GM19467 (cell line): Measurements from ENCODE around the gene HERPUD1.

ENCODE experiments used
- ATAC-seq: cut with Tn5 transposase; IDR thresholded peaks from one replicate; pipeline ENCODE4 v1.9.1; 2021; ENCODE audit warnings: mild to moderate bottlenecking, moderate library complexity; ENCODE audit not compliant: unreplicated experiment

Gene HERPUD1

GRCh38 chr16:56910654-56911539, 21.0 kb upstream of the HERPUD1 start:
- ATAC-seq = no peak

DNA sequence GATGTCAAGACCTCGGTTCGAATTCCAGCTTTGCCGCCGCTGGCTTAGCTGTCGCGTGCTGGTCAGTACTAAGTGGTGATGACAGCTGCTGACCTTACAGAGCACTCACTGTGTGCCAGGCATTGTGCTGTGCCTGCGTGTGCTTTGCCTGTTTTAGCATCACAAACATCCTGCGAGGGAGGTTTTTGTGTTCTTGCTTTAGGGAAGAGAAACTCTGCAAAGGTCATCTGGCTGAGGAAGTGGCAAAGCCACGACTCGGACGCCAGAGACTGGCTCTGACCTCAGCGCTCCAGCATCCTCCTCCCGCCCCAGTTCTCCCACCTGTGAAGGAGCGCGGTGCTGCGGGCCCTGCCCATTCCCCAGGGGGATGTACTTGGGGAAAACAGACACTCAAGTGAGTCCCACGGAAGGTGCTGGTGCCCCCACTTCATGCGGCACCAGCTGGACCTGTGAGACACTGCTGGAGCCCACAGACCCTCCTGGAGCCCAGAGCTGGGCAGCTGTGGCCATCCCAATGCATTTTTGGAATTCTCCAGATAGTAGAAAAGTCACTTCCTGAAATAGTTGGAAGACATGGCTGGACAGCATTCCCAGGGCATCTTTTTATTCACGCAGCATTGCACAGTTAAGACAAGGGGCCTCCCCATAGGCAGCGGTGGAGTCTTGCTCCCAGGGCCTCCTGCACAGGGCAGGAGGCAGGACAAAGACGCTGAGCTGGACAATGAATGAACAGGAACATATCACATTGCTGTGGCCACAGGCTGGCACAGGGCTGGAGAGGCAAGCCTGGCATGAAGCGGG, 20.0 kb upstream of the HERPUD1 start:
- ATAC-seq = peak; percentile 63

DNA sequence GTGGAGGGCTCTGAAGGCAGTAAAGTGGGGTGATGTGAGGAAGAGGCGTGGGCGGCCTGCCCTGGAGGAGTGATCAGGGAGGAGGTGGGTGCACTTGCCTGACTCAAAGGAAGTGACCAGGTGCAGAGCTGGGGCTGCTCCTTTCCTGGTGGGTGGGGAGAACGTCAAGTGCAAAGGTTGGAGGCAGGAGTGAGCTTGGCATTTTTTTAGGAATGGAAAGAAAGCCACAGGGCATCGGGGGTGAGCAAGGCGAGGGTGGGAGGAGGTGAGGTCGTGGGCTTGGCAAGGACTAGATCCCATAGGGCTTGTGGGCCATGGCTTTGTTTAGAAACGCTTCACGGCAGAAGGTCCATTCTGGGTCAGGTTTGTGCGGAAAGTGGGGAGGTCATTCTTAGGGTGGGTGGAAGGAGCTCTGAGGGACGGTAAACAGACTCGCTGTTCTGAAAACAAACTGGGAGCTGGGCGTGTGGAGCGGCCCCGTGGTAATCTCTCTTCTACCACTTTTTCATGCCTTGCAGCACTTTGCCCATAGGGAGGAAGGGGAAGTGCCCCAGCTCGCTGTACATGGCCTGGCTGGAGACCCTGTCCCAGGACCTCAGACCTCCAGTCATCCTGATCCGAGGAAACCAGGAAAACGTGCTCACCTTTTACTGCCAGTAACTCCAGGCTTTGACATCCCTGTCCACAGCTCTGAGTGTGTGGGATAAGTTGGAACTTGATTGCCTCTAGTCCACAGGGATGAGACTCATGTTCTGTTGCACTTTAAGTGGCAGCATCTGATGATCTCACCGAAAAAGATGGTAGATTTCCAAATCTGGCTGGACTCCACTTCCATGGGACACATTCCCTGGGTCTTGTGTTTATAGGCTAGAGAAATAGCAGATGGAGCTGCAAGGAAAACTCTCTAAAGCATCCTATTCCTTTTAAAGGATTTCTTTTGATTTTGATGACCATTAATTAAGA, 18.9 kb upstream of the HERPUD1 start:
- no peak for ATAC-seq

GRCh38 chr16:56914896-56915295, 17.0 kb upstream of the HERPUD1 start:
- no peak for ATAC-seq

GRCh38 chr16:56915336-56916119, 16.4 kb upstream of the HERPUD1 start:
- no peak for ATAC-seq

DNA sequence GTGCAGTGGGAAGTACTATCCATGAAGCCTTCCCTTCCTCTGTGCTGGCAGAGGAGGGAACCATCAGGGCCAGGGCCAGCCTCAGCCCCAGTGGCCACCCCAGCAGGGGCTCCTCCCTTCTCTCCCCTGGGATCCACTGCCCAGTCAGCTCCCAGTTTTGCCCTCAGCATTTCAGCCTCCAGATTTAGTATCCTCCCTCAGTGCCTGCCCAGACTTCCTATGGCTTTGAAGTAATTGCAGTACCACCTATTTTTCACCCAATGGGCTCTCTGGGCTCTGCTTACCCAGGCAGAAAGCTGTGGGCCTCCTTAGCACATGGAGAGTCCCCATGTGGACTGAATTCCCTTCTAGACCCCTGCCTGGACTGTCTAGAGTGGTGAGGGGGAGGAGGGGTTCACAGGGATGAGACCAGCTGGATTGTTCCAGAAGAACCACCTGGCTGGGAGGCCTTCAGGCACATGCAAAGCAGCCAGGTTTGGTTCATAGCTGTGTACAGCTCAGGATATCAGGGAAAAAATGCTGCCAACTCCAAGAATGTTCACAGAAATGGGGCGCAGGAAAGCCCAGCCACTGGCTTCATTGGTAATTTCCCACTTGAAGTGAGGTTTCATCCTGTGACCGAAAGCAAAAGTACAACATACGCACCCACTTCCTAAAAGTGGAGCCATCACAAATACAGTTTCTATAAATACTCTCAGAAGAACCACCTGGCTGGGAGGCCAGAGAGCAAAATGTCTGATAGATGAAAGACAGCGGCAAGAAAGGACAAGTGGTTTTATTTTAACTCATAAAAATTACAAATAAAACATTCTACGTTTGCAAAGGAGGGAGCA, 15.2 kb upstream of the HERPUD1 start:
- peak; percentile 57 for ATAC-seq

- no peak for ATAC-seq
These were observed 13.4 kb upstream of the HERPUD1 start for GRCh38 chr16:56918467-56919012.

- no peak for ATAC-seq
These were observed 12.7 kb upstream of the HERPUD1 start for GRCh38 chr16:56919099-56919800.

DNA sequence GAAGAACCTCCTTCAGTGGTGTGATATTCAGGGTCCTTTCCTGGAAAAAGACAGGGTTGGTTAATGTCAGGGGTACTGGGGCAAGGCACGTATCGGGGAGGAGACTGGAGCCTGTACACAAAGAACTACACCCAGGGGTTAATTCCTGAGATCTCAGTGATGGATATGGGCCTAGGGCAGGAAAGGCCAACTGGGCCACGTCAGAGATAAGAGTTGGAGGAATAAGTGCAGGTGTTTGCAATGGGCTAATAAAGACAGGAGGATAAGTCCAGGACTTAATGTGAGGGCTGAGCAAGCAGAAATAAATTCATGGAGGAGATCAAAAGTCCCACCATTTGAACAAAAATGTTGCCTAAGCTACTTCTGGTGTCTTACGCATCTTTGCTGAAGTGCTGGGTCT, 10.4 kb upstream of the HERPUD1 start:
- ATAC-seq = no peak

GRCh38 chr16:56923481-56924091, 8.4 kb upstream of the HERPUD1 start:
- no peak for ATAC-seq

- ATAC-seq = no peak
These were observed 4.5 kb upstream of the HERPUD1 start for GRCh38 chr16:56927471-56927870.

- ATAC-seq = no peak
These were observed 2.3 kb upstream of the HERPUD1 start for GRCh38 chr16:56929639-56930038.

DNA sequence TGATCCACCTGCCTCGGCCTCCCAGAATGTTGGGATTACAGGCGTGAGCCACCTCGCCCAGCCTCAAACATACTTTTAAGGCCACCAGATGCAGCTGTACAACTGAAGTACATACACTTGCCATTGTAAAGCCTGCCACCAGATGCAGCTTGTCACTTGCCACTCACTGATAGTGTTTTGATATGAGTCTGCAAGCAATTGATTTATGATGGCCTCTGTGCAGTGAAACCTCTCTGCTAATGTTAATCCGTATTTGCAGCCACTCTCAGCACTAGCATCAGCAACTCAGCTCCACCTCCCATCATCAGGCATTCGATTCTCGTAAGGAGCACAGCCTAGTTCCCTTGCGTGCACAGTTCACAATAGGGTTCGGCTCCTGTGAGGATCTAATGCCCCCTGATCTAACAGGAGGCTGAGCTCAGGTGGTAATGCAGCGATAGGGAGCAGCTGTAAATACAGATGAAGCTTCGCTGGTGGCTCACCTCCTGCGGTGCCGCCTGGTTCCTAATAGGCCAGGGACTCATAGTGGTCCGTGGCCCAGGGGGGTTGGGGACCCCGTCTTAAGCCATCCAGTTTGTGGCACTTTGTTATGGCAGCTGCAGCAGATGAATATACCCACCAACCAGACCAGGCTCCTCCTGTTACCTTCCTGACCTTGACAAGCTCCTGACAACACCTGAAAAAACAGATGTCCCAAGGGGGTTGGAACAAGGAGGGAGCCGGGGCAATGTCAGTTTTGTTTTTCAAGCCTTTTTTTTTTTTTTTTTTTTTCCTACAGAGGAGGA, 1.3 kb upstream of the HERPUD1 start:
- ATAC-seq = no peak

GRCh38 chr16:56931271-56931891, 561 bp upstream of the HERPUD1 start:
- ATAC-seq = peak; percentile 24

DNA sequence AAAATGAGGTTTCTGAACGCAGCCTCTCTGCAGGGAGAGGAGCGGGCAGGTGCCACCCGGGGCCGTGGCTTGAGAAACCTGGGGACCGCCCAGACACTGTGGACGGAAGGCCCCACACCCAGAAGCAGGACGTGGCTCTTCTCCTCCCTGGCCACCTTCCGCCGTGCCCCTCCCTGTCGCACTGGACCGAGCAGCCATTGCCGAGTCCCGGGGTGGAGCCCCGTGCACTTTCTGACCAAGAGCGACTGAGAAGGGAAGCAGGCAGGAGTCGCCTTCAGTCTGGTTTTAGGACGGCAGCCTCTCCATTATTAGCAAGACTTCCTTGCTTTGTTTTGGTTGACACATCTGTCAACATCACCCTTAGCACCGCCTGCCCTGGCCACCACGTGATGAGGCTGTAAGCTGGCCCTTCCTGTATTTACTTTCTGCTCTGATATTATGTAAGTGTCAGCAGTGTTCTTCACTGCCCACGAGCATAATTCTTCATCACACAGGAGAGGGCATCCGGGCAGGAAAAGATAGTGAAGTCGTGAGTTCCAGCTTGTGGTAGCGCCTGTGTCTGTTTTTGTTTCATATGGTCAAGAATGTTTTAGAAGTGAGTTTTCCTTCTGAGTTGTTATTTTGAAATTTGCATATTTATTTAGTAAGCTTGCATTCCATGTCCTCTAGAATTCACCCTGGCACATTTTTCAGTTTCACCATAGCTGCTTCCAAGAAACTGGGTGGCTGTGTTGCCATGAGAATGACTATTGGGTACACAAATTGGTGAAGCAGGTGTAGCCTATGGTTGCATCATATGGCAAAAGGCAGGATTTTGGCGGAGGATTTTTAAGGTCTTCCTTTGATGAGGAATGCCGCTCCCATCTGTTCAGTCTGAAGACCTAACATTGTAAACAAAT, 1.0 kb downstream of the HERPUD1 start:
- no peak for ATAC-seq
